ENCODE results near the gene NME1. TPM values are rescaled to one million over a fixed set of nuclear protein-coding genes. Genes with fewer than 3 reads are reported as not detected.

The NME1 gene
- total RNA-seq, 1 experiment from 2014 or later = 172 TPM

DNA sequence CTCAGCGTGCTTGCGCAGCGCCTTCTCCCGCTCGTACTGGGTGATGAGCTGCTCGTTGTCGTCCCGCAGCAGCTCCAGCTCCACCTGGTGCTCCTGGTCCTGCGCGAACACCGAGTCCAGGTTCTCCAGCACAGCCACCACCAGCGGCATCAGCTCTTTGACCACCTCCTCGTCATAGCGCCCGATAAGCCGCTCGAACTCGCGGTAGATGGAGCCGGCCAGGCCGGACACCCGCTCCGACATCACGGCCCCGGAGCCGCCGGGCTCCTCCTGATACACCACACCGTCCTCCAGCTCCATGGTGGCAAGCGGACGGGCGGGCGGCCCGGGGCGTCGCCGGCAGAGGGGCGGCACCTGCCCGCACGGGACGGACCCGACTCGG is 33.0 kb upstream of the NME1 start:
- peak overlapping the region; percentile 83 for H2AFZ ChIP-seq
- BruUV-seq (replicated peaks) = no TSS peak
- intact Hi-C loops (cut with micrococcal nuclease; ENCODE audit: unreplicated experiment) = loop anchor here (2.0 kb wide), 1 partner anchor 140 kb away; the partner anchor contains the start of genes MBTD1 and UTP18
- H3F3A ChIP-seq (ENCODE audit: insufficient read depth, low read depth) = peaks cover 36% of the 10 kb centered on the region
- peak overlapping the region; percentile 69 for H3K27ac ChIP-seq
- no peaks in the 10 kb centered on the region for H3K36me3 ChIP-seq (ENCODE audit: low read depth)
- CTCF ChIA-PET = interaction anchor here (0.6 to 0.7 kb wide), 2 partner anchors 33 to 535 kb away, joined by 3 to 4 read pairs; partner anchors contain the start of gene NME1
- TF ChIP-seq, protein P1, sequence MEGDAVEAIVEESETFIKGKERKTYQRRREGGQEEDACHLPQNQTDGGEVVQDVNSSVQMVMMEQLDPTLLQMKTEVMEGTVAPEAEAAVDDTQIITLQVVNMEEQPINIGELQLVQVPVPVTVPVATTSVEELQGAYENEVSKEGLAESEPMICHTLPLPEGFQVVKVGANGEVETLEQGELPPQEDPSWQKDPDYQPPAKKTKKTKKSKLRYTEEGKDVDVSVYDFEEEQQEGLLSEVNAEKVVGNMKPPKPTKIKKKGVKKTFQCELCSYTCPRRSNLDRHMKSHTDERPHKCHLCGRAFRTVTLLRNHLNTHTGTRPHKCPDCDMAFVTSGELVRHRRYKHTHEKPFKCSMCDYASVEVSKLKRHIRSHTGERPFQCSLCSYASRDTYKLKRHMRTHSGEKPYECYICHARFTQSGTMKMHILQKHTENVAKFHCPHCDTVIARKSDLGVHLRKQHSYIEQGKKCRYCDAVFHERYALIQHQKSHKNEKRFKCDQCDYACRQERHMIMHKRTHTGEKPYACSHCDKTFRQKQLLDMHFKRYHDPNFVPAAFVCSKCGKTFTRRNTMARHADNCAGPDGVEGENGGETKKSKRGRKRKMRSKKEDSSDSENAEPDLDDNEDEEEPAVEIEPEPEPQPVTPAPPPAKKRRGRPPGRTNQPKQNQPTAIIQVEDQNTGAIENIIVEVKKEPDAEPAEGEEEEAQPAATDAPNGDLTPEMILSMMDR (conservative IDR thresholded peaks at IDR 0.05) = no peak
- no peak for TF ChIP-seq EZH2 (IDR thresholded peaks at IDR 0.05; ENCODE audit: low read depth)
- DNase-seq = peak in 1 of 2 experiments; percentile 50
- peaks cover 52% of the 10 kb centered on the region for H3K79me2 ChIP-seq (ENCODE audit: low read depth)
- peak overlapping the region; percentile 95 for H3K4me3 ChIP-seq
- peaks cover 30% of the 10 kb centered on the region for H4K20me1 ChIP-seq (ENCODE audit: insufficient read depth)
- peaks cover 29% of the 10 kb centered on the region for H3K4me1 ChIP-seq (replicated peaks; ENCODE audit: insufficient read depth)
- POLR2A ChIA-PET (ENCODE audit: unreplicated experiment) = interaction anchor here (0.6 to 0.7 kb wide), 2 partner anchors 269 to 483 kb away, joined by 5 to 19 read pairs; no protein-coding TSS in a partner anchor
- peak overlapping the region; percentile 97 for H3K4me2 ChIP-seq
- H3K9me2 ChIP-seq (ENCODE audit: insufficient read depth) = no peaks in the 10 kb centered on the region
- no peaks in the 10 kb centered on the region for H3K27me3 ChIP-seq (ENCODE audit: insufficient read depth, low read depth)
- H3K9me3 ChIP-seq (ENCODE audit: insufficient read depth, low read depth) = no peaks in the 10 kb centered on the region

DNA sequence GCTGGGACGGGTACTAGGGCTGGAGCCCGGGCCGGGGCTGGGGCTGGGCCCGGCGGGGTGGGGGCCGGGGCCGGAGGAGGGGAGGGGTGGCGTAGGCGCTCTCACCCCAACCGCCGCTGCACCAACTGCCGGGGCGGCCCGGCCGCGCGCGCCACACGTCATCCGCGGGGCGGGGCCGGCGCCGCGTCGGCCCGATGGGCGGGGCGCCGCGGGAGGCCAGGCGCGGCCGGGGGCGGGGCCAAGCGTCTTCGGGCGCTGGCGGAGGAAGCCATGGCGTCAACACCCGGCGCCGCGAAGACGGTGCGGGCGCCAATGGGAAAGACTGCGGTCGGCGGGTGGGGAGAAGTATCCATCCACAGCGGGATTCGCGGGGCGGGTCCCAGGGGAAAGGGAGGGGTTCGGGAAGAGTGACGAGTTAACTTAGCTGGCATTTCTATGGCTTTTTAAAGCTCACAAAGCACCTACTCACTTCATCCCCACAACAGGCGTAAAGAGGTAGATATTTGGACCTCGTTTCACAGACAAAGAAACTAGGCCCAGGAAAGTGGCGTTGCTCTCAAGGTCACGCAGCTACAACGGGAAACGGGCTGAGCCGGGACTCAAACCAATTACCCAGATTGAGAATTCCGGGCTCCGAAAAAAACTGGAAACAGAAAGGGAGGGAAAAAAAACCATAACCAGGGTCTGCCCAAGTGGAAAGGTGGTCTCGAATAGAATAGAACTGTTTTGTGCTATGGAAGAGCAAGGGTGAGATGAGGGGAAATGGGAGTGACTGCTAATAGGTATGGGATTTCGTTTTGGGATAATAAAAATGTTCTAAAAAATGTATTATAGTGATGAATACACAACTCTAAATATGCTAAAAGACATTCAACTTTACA is 32.4 kb upstream of the NME1 start, which contains the start of gene SPAG9:
SPAG9 (minus strand) TSS at position 130 of the 881 bp plus-strand sequence. CDS start 212 bp downstream, outside the sequence.
- POLR2A ChIA-PET (ENCODE audit: unreplicated experiment) = interaction anchor here (0.6 to 0.9 kb wide), 3 partner anchors 64 to 483 kb away, joined by 5 to 19 read pairs (median 5); no protein-coding TSS in a partner anchor
- peaks cover 30% of the 10 kb centered on the region for H4K20me1 ChIP-seq (ENCODE audit: insufficient read depth)
- peaks cover 29% of the 10 kb centered on the region for H3K4me1 ChIP-seq (replicated peaks; ENCODE audit: insufficient read depth)
- H3F3A ChIP-seq (ENCODE audit: insufficient read depth, low read depth) = peaks cover 36% of the 10 kb centered on the region
- H3K27me3 ChIP-seq (ENCODE audit: insufficient read depth, low read depth) = no peaks in the 10 kb centered on the region
- H3K4me3 ChIP-seq = peak within 1 kb of the TSS; percentile 95
- peak; percentile 90 to 96 for DNase-seq
- intact Hi-C loops (cut with micrococcal nuclease; ENCODE audit: unreplicated experiment) = loop anchor here (1.0 to 2.0 kb wide), 2 partner anchors 32 to 140 kb away; partner anchors contain the start of genes MBTD1, NME1 and UTP18
- H3K79me2 ChIP-seq (ENCODE audit: low read depth) = peaks cover 45% of the 10 kb centered on the region
- H3K9me2 ChIP-seq (ENCODE audit: insufficient read depth) = no peaks in the 10 kb centered on the region
- TSS peak; percentile 91 for BruUV-seq (replicated peaks)
- peak within 1 kb of the TSS; percentile 98 for H3K27ac ChIP-seq
- peak within 1 kb of the TSS; percentile 83 for H2AFZ ChIP-seq
- H3K4me2 ChIP-seq = peak within 1 kb of the TSS; percentile 97
- H3K9me3 ChIP-seq (ENCODE audit: insufficient read depth, low read depth) = no peaks in the 10 kb centered on the region
- no peaks in the 10 kb centered on the region for H3K36me3 ChIP-seq (ENCODE audit: low read depth)
- TF ChIP-seq, protein P1 (conservative IDR thresholded peaks at IDR 0.05) = no peak
- CTCF ChIA-PET = interaction anchor here (0.7 to 1.4 kb wide), 3 partner anchors 31 to 168 kb away, joined by 3 to 5 read pairs (median 4); partner anchors contain the start of gene NME1

Measured in PC-9 (cell line).